Tibial artery (tissue), 4 donors: ENCODE results near the gene RSPO4.
A peak's percentile ranks its signal among the peaks of the same experiment; 100 is the strongest.

Source experiments
- DNase-seq, 2 donors: peaks; one replicate each; pipeline ENCODE4 v3.0.0-alpha.2; 2019
- H3K27ac ChIP-seq, 2 donors: fragments of 200-600 bp; sonication (generic) in 1 of 2; 1 replicate in 1 of 2; 2 replicates in 1 of 2; pipeline ENCODE4 v1.5.1; 2018 to 2019; ENCODE audit warnings: mild to moderate bottlenecking in 1 of 2
- H3K27me3 ChIP-seq, 2 donors: fragments of 200-600 bp; sonication (generic) in 1 of 2; one replicate each; pipeline versions ENCODE4 v1.5.1 to v1.6.0; 2016 to 2019
- H3K36me3 ChIP-seq, 3 donors: fragments of 200-600 bp; sonication (generic) in 2 of 3; one replicate each; pipeline ENCODE4 v1.5.1; 2016 to 2019; ENCODE audit warnings: mild to moderate bottlenecking in 2 of 3
- H3K4me1 ChIP-seq, 4 donors: fragments of 200-600 bp; sonication (generic) in 2 of 4; 1 replicate in 3 of 4; 2 replicates in 1 of 4; pipeline ENCODE4 v1.5.1; 2016 to 2019
- H3K4me3 ChIP-seq, 2 donors: fragments of 200-600 bp; sonication (generic) in 1 of 2; 1 replicate in 1 of 2; 2 replicates in 1 of 2; pipeline ENCODE4 v1.5.1; 2018 to 2019; ENCODE audit warnings: mild to moderate bottlenecking in 2 of 2
- H3K9me3 ChIP-seq, 3 donors: fragments of 200-600 bp; sonication (generic) in 1 of 3; one replicate each; pipeline ENCODE4 v1.5.1; 2016 to 2019
- CTCF ChIP-seq, 2 experiments: fragments of 200-600 bp in 1 of 2; fragments of 450-650 bp in 1 of 2; IDR thresholded peaks; one replicate each; pipeline ENCODE4 v1.5.1; 2017 to 2019; ENCODE audit warnings: antibody characterized with exemption in 2 of 2, mild to moderate bottlenecking in 1 of 2, moderate library complexity in 1 of 2
- intact Hi-C: fragments of 100-400 bp; cut with DNase I; formaldehyde crosslinking; loops from one replicate; pipeline ENCODE4 v1.15.0; 2023; ENCODE audit warnings: low total_unique reads

The RSPO4 gene

GRCh38 chr20:939606-940005 lies 62.5 kb downstream of the RSPO4 start:
- no peaks in the 10 kb centered on the region for H3K9me3 ChIP-seq
- H3K36me3 ChIP-seq: no peaks in the 10 kb centered on the region
- H3K27me3 ChIP-seq: peaks cover 0 to 5% of the 10 kb centered on the region in 2 donors
- no peak overlapping the region for H3K27ac ChIP-seq
- no peaks in the 10 kb centered on the region for H3K4me1 ChIP-seq
- no peak overlapping the region for H3K4me3 ChIP-seq
- TF ChIP-seq CTCF (IDR thresholded peaks at IDR 0.05): no peak
- DNase-seq: peak in 1 of 2 donors; percentile 10
- intact Hi-C loops: no loop called here

- no peaks in the 10 kb centered on the region for H3K4me1 ChIP-seq
- peaks cover 5 to 15% (median 8%) of the 10 kb centered on the region in 3 donors for H3K9me3 ChIP-seq
- DNase-seq: peak in 1 of 2 donors; percentile 41
- no peak overlapping the region for H3K4me3 ChIP-seq
- intact Hi-C loops: no loop called here
- H3K27me3 ChIP-seq: no peaks in the 10 kb centered on the region
- no peak for TF ChIP-seq CTCF (IDR thresholded peaks at IDR 0.05)
- H3K36me3 ChIP-seq: no peaks in the 10 kb centered on the region
- H3K27ac ChIP-seq: no peak overlapping the region
Observed at GRCh38 chr20:934186-934840, 67.8 kb downstream of the RSPO4 start.

- no peak for TF ChIP-seq CTCF (IDR thresholded peaks at IDR 0.05)
- intact Hi-C loops: no loop called here
- no peak for DNase-seq
- H3K27me3 ChIP-seq: no peaks in the 10 kb centered on the region
- peaks cover 5 to 15% (median 8%) of the 10 kb centered on the region in 3 donors for H3K9me3 ChIP-seq
- no peak overlapping the region for H3K27ac ChIP-seq
- no peaks in the 10 kb centered on the region for H3K4me1 ChIP-seq
- H3K36me3 ChIP-seq: no peaks in the 10 kb centered on the region
- no peak overlapping the region for H3K4me3 ChIP-seq
Observed at GRCh38 chr20:933029-933428, 69.1 kb downstream of the RSPO4 start.

GRCh38 chr20:931401-931800 lies 70.7 kb downstream of the RSPO4 start:
- TF ChIP-seq CTCF (IDR thresholded peaks at IDR 0.05): no peak
- no peak overlapping the region for H3K27ac ChIP-seq
- H3K9me3 ChIP-seq: peaks cover 5 to 15% (median 8%) of the 10 kb centered on the region in 3 donors
- peaks cover 0 to 8% (median 2%) of the 10 kb centered on the region in 4 donors for H3K4me1 ChIP-seq
- no peak for DNase-seq
- intact Hi-C loops: no loop called here
- no peaks in the 10 kb centered on the region for H3K27me3 ChIP-seq
- H3K36me3 ChIP-seq: no peaks in the 10 kb centered on the region
- no peak overlapping the region for H3K4me3 ChIP-seq

GRCh38 chr20:926670-927069 lies 75.4 kb downstream of the RSPO4 start:
- Histone ChIP-seq H3K27me3 (no peaks in the 10 kb centered on the region), H3K9me3 (peaks cover 0 to under 1% (median under 1%) of the 10 kb centered on the region in 3 donors), H3K27ac (no peak overlapping the region), H3K4me3 (no peak overlapping the region), H3K36me3 (no peaks in the 10 kb centered on the region), H3K4me1 (peaks cover 0 to 53% (median 18%) of the 10 kb centered on the region in 4 donors)
- intact Hi-C loops: no loop called here
- TF ChIP-seq CTCF (IDR thresholded peaks at IDR 0.05): no peak
- peak in 1 of 2 donors; percentile 60 for DNase-seq
